Rectal smooth muscle tissue (tissue), 1 donor: ENCODE results near the gene NEO1.

ENCODE experiments used
- H3K27ac ChIP-seq: one replicate; pipeline ENCODE4 v1.7.0; 2013; ENCODE audit warnings: low read depth, low read length, inconsistent platforms
- H3K27me3 ChIP-seq: one replicate; pipeline ENCODE4 v1.7.0; 2013; ENCODE audit warnings: low read length; ENCODE audit not compliant: control insufficient read depth, insufficient read depth
- H3K36me3 ChIP-seq: one replicate; pipeline ENCODE4 v1.7.0; 2013; ENCODE audit warnings: low read length; ENCODE audit not compliant: control insufficient read depth, insufficient read depth
- H3K4me1 ChIP-seq: one replicate; pipeline ENCODE4 v1.7.0; 2013; ENCODE audit warnings: low read length; ENCODE audit not compliant: control insufficient read depth, insufficient read depth
- H3K4me3 ChIP-seq: one replicate; pipeline ENCODE4 v1.7.0; 2013; ENCODE audit warnings: low read length
- H3K9ac ChIP-seq: one replicate; pipeline ENCODE4 v1.7.0; 2013; ENCODE audit warnings: low read length

NEO1 gene

GRCh38 chr15:73244333-73244732, 192.1 kb downstream of the NEO1 start:
- Histone ChIP-seq H3K27me3 (no peaks in the 10 kb centered on the region), H3K4me1 (no peaks in the 10 kb centered on the region), H3K9ac (no peak overlapping the region), H3K27ac (no peak overlapping the region), H3K36me3 (peaks cover 2% of the 10 kb centered on the region), H3K4me3 (no peak overlapping the region)

DNA sequence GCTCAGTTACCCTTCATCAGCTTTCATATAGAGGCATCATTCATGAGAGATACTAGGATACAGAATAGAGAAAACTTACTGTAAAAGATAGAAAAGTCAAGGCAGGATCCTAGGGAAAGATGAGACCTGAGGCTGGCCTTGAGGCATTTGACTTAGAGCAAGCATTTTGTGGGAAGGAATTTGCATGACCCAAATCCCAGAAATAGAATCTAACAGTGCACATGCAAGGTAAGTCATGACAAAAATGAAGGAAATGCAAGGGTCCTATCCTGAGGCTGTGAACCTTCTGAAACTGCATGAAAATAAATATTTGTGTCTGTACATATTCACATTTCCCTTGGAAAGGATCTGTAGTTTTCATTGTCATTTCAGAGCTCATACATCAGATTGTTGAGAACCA, 194.2 kb downstream of the NEO1 start:
- no peak overlapping the region for H3K27ac ChIP-seq
- H3K9ac ChIP-seq = no peak overlapping the region
- H3K27me3 ChIP-seq = no peaks in the 10 kb centered on the region
- H3K36me3 ChIP-seq = peaks cover 2% of the 10 kb centered on the region
- H3K4me3 ChIP-seq = no peak overlapping the region
- no peaks in the 10 kb centered on the region for H3K4me1 ChIP-seq

DNA sequence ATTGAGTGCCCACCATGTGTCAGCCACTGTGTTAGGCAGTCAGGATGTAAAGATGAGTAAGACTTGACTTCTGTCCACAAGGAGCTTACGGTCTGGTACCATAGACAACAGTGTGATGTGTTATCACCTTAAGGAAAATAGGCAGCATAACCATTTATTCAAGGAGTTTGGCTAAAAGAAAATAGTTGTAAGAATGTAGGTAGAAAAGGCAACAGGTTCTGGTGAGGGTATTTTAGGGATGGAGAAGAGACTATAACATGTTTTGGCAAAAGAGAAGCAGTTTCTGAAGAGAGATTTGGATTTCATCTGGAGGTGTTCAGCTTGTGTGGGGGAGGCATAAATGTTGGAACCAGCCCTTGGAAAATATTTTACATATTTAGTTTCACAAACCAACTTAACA, 194.6 kb downstream of the NEO1 start:
- Histone ChIP-seq H3K4me3 (no peak overlapping the region), H3K27ac (no peak overlapping the region), H3K9ac (no peak overlapping the region), H3K4me1 (no peaks in the 10 kb centered on the region), H3K27me3 (no peaks in the 10 kb centered on the region), H3K36me3 (peaks cover 2% of the 10 kb centered on the region)

DNA sequence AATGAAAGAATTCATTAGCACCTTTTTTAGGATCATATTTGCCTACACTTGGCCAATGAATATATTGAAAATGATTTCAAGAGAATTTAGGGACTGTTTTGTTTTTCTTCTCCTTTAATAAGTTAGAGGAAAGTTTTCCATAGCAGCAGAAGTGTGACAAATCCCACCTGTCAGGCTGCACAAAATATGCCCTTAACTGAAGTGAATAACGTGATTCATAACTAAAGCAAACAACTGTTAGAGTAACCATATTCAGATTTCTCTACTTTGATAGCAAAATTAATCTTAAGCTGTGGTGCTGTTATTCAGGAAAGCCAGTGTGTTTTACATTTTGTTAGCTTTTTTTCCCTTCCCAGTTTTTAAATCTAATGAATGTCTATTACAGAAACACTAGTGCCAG, 195.1 kb downstream of the NEO1 start:
- no peak overlapping the region for H3K27ac ChIP-seq
- peaks cover 2% of the 10 kb centered on the region for H3K36me3 ChIP-seq
- H3K9ac ChIP-seq = no peak overlapping the region
- H3K27me3 ChIP-seq = no peaks in the 10 kb centered on the region
- H3K4me3 ChIP-seq = no peak overlapping the region
- H3K4me1 ChIP-seq = no peaks in the 10 kb centered on the region

GRCh38 chr15:73249499-73249898, 197.2 kb downstream of the NEO1 start:
- Histone ChIP-seq H3K27ac (no peak overlapping the region), H3K4me1 (no peaks in the 10 kb centered on the region), H3K9ac (no peak overlapping the region), H3K27me3 (no peaks in the 10 kb centered on the region), H3K36me3 (peaks cover 4% of the 10 kb centered on the region), H3K4me3 (no peak overlapping the region)

- Histone ChIP-seq H3K9ac (no peak overlapping the region), H3K27me3 (no peaks in the 10 kb centered on the region), H3K4me1 (no peaks in the 10 kb centered on the region), H3K36me3 (peaks cover 14% of the 10 kb centered on the region), H3K4me3 (no peak overlapping the region), H3K27ac (no peak overlapping the region)
Measured at GRCh38 chr15:73254598-73254997, 202.3 kb downstream of the NEO1 start.

DNA sequence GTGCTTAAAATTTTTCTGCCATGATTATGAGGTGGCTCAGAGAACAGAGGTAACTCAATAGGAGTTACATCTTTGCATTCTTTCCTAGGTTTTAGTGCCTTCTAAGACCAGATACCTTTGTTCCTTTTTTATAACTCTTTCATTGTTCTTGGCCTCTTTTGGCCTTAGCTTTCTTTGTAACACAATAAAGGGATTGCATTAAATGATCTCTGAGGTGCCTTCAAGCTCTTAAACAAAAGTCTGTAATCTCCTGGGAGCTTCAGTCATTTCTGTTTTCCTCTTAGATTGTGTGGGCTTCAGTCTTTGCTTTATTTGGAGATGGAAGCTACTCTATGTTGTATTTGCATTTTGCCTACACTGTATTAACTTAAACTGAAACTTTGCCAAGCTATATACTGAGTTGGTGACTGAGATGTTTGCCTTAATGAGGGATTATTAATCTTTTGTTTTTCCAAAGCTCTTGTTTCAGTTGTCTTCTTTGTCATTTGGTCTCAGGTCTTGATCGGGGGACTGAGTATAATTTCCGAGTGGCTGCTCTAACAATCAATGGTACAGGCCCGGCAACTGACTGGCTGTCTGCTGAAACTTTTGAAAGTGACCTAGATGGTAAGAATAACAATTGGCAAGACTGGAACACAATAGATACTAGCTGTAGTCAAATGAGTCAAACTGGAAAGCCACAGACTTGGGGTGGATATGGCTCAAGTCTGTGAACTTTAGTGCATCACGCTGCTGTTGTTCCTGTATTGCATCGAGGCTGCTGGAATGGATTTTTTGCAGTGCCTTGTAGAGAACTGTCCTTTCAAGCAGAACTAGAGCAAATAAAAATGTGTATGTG, 206.2 kb downstream of the NEO1 start:
- no peaks in the 10 kb centered on the region for H3K27me3 ChIP-seq
- H3K4me1 ChIP-seq = no peaks in the 10 kb centered on the region
- peaks cover 14% of the 10 kb centered on the region for H3K36me3 ChIP-seq
- H3K27ac ChIP-seq = no peak overlapping the region
- no peak overlapping the region for H3K9ac ChIP-seq
- H3K4me3 ChIP-seq = no peak overlapping the region

- H3K27me3 ChIP-seq = no peaks in the 10 kb centered on the region
- H3K9ac ChIP-seq = no peak overlapping the region
- no peaks in the 10 kb centered on the region for H3K4me1 ChIP-seq
- H3K4me3 ChIP-seq = no peak overlapping the region
- peaks cover under 1% of the 10 kb centered on the region for H3K36me3 ChIP-seq
- no peak overlapping the region for H3K27ac ChIP-seq
Measured at GRCh38 chr15:73264881-73265280, 212.6 kb downstream of the NEO1 start.

DNA sequence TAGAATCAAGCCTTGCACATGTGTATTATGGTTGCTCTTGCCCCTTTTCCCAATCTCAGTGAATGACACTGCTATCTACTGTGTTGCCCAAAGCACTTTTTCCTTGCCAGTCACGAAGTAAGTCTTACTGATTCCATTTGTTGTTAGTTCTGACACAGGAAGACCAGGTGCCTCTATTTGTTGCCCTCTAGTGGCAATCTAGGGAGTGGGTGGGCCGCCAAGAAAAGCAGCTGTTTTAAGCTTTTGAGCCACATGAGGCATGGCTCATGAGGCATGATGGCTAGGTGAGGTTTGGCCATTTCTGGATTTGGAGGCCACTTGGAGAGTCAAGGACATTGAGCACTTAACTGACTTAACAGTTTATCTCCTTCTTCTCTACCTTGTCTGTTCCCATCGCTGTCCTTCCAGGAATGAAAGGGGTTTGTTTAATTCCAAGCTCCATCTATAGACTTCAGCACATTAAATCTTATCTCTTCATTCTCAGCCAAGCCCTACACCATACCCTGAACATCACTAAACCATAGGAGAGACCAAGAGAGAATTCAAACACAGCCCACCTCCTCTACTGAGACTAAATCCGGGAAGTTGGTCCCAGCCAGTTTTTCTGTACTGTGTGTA, 213.4 kb downstream of the NEO1 start:
- Histone ChIP-seq H3K36me3 (peaks cover 5% of the 10 kb centered on the region), H3K27me3 (no peaks in the 10 kb centered on the region), H3K9ac (no peak overlapping the region), H3K4me1 (no peaks in the 10 kb centered on the region), H3K4me3 (no peak overlapping the region), H3K27ac (no peak overlapping the region)

GRCh38 chr15:73268457-73268856, 216.2 kb downstream of the NEO1 start:
- H3K36me3 ChIP-seq = peaks cover 12% of the 10 kb centered on the region
- no peak overlapping the region for H3K4me3 ChIP-seq
- no peak overlapping the region for H3K9ac ChIP-seq
- H3K27ac ChIP-seq = no peak overlapping the region
- no peaks in the 10 kb centered on the region for H3K4me1 ChIP-seq
- no peaks in the 10 kb centered on the region for H3K27me3 ChIP-seq

DNA sequence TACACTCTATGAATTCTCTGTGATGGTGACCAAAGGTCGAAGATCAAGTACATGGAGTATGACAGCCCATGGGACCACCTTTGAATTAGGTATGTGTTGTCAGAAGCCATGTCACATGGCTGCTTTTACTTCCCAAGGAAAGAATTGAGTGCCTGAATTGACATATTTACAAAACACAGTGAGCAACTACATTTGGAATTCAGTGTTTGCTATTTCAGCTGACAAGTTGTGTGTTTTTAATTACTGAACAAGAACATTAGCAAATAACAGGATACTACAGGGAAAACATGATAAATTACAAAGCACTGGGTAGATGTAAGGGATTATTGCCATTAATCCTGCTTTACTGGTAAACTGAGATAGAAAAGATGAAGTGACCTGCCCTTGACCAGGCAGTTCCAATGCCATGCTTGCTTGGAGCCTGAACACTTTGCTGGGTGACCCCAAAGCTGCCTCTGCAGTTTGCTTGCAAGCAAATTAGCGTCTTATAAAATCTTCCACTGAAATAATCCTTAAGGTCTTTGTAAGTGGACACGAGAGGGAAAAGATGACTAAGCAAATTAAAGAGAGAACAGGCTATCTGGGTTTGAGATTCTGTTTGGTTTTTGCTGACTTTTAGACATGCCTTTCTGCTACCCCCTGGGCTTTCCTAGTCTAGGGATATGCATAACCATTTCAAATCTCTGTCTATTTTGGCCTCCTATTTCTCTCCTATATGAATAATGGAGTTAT, 218.3 kb downstream of the NEO1 start:
- no peak overlapping the region for H3K4me3 ChIP-seq
- no peak overlapping the region for H3K9ac ChIP-seq
- no peaks in the 10 kb centered on the region for H3K27me3 ChIP-seq
- no peak overlapping the region for H3K27ac ChIP-seq
- peaks cover 12% of the 10 kb centered on the region for H3K36me3 ChIP-seq
- no peaks in the 10 kb centered on the region for H3K4me1 ChIP-seq

DNA sequence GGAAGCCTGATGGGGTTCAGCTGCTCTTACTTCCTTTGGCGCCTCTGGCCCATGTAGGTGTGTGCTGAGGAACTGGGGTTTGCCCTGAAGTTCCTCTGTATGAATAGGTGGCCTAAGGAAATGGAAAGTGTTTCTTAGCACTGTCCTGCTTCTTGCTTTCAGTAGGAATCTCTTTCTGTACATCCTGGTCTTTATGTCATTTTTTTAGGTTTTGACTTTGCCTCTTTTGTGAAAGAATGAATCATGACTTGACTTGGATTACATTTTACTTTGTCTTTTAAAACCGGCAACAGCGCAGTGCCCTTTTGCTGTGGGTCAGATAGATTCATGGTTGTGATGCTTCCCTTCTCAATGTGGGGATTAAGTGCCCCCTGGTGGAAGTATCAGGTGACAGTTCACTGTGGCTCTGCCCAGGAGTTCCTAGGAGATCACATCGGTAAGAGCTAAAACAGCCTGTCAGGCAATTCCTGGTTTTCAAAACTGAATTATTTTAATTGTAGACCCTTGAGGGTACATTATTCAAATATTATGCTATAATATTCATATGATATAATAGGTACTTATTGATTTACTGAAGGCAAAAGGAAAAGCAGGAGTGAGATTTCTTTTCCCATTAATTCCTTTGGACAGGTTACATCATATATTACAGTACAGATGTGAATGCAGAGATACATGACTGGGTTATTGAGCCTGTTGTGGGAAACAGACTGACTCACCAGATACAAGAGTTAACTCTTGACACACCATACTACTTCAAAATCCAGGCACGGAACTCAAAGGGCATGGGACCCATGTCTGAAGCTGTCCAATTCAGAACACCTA, 221.1 kb downstream of the NEO1 start:
- peaks cover 12% of the 10 kb centered on the region for H3K36me3 ChIP-seq
- H3K9ac ChIP-seq = no peak overlapping the region
- no peaks in the 10 kb centered on the region for H3K27me3 ChIP-seq
- no peak overlapping the region for H3K27ac ChIP-seq
- H3K4me3 ChIP-seq = no peak overlapping the region
- no peaks in the 10 kb centered on the region for H3K4me1 ChIP-seq
